HEK293T (cell line): ENCODE data around the gene TECPR1.

Experiments
- CTCF ChIA-PET: fragments of 350-600 bp; formaldehyde crosslinking; extraction: SDS; loops from one replicate; lab custom pipeline; 2021; ENCODE audit warnings: antibody characterized with exemption, inconsistent platforms; lab: Yijun Ruan, JAX
- POLR2A ChIA-PET: fragments of 350-600 bp; formaldehyde crosslinking; extraction: SDS; loops from one replicate; lab custom pipeline; 2020; ENCODE audit warnings: antibody characterized with exemption, inconsistent platforms; lab: Yijun Ruan, JAX
- DNase-seq: peaks from one replicate; pipeline ENCODE4 v3.0.0; 2012; ENCODE audit warnings: mixed read lengths; ENCODE audit errors: extremely low spot score
- ARNT ChIP-seq: fragments of 450-650 bp; IDR thresholded peaks from 2 replicates; pipeline ENCODE4 v1.6.1; 2017; ENCODE audit warnings: mild to moderate bottlenecking
- BHLHE40 ChIP-seq: fragments of 450-650 bp; IDR thresholded peaks from 2 replicates; pipeline ENCODE4 v1.6.1; 2016; ENCODE audit warnings: mild to moderate bottlenecking, moderate library complexity, borderline replicate concordance
- CTBP1 ChIP-seq: fragments of 450-650 bp; IDR thresholded peaks from 2 replicates; pipeline ENCODE4 v1.6.1; 2016; ENCODE audit warnings: borderline replicate concordance
- ELF4 ChIP-seq: fragments of 450-650 bp; IDR thresholded peaks from 2 replicates; pipeline ENCODE4 v1.6.1; 2017; ENCODE audit warnings: antibody characterized with exemption
- FOXA1 ChIP-seq: fragments of 450-650 bp; IDR thresholded peaks from 2 replicates; pipeline ENCODE4 v1.6.1; 2016; ENCODE audit warnings: mild to moderate bottlenecking
- FOXK2 ChIP-seq: fragments of 450-650 bp; IDR thresholded peaks from 2 replicates; pipeline ENCODE4 v1.6.1; 2016; ENCODE audit warnings: mild to moderate bottlenecking
- FOXM1 ChIP-seq: fragments of 450-650 bp; IDR thresholded peaks from 2 replicates; pipeline ENCODE4 v1.6.1; 2017; ENCODE audit warnings: mild to moderate bottlenecking, borderline replicate concordance
- HDGF ChIP-seq: fragments of 450-650 bp; IDR thresholded peaks from 2 replicates; pipeline ENCODE4 v1.6.1; 2017; ENCODE audit warnings: antibody characterized with exemption, borderline replicate concordance
- L3MBTL2 ChIP-seq: fragments of 450-650 bp; conservative IDR thresholded peaks from 2 replicates; pipeline ENCODE4 v1.6.1; 2016; ENCODE audit warnings: mild to moderate bottlenecking
- LEF1 ChIP-seq: fragments of 450-650 bp; IDR thresholded peaks from 2 replicates; pipeline ENCODE4 v1.6.1; 2017; ENCODE audit warnings: mild to moderate bottlenecking, borderline replicate concordance
- NFRKB ChIP-seq: fragments of 450-650 bp; IDR thresholded peaks from 2 replicates; pipeline ENCODE4 v1.6.1; 2016; ENCODE audit warnings: mild to moderate bottlenecking, moderate library complexity
- PKNOX1 ChIP-seq: fragments of 450-650 bp; IDR thresholded peaks from 2 replicates; pipeline ENCODE4 v1.6.1; 2016
- SP1 ChIP-seq: fragments of 450-650 bp; IDR thresholded peaks from 2 replicates; pipeline ENCODE4 v1.6.1; 2017
- SUZ12 ChIP-seq: fragments of 450-650 bp; IDR thresholded peaks from 2 replicates; pipeline ENCODE4 v1.6.1; 2016; ENCODE audit warnings: mild to moderate bottlenecking
- TARDBP ChIP-seq: fragments of 450-650 bp; IDR thresholded peaks from 2 replicates; pipeline ENCODE4 v1.6.1; 2016
- ZNF384 ChIP-seq: fragments of 450-650 bp; IDR thresholded peaks from 2 replicates; pipeline ENCODE4 v1.6.1; 2016

TECPR1 gene

GRCh38 chr7:98217623-98218582, 34.1 kb downstream of the TECPR1 start:
- TF ChIP-seq ELF4 = no peak
- no peak for TF ChIP-seq TARDBP
- no peak for TF ChIP-seq SUZ12
- no peak for TF ChIP-seq ZNF384
- no peak for TF ChIP-seq NFRKB
- no peak for TF ChIP-seq SP1
- TF ChIP-seq LEF1 = no peak
- no peak for TF ChIP-seq FOXM1
- no peak for TF ChIP-seq BHLHE40
- no peak for TF ChIP-seq FOXA1
- no peak for TF ChIP-seq L3MBTL2
- no peak for TF ChIP-seq ARNT
- TF ChIP-seq PKNOX1 = no peak
- no peak for TF ChIP-seq CTBP1
- DNase-seq = no peak
- ChIA-PET POLR2A (no interaction called here), CTCF (interaction anchor here (1.3 kb wide), 1 partner anchor 49 kb away, joined by 3 read pairs; no protein-coding TSS in a partner anchor)

GRCh38 chr7:98216941-98217622, 35.0 kb downstream of the TECPR1 start:
- TF ChIP-seq NFRKB = no peak
- TF ChIP-seq FOXK2 = no peak
- TF ChIP-seq LEF1 = no peak
- TF ChIP-seq SP1 = no peak
- no peak for TF ChIP-seq FOXA1
- TF ChIP-seq FOXM1 = no peak
- TF ChIP-seq BHLHE40 = no peak
- no peak for TF ChIP-seq SUZ12
- TF ChIP-seq ZNF384 = no peak
- no peak for TF ChIP-seq TARDBP
- no peak for TF ChIP-seq CTBP1
- no peak for DNase-seq
- ChIA-PET POLR2A (no interaction called here), CTCF (interaction anchor here (1.3 kb wide), 1 partner anchor 49 kb away, joined by 3 read pairs; no protein-coding TSS in a partner anchor)

DNA sequence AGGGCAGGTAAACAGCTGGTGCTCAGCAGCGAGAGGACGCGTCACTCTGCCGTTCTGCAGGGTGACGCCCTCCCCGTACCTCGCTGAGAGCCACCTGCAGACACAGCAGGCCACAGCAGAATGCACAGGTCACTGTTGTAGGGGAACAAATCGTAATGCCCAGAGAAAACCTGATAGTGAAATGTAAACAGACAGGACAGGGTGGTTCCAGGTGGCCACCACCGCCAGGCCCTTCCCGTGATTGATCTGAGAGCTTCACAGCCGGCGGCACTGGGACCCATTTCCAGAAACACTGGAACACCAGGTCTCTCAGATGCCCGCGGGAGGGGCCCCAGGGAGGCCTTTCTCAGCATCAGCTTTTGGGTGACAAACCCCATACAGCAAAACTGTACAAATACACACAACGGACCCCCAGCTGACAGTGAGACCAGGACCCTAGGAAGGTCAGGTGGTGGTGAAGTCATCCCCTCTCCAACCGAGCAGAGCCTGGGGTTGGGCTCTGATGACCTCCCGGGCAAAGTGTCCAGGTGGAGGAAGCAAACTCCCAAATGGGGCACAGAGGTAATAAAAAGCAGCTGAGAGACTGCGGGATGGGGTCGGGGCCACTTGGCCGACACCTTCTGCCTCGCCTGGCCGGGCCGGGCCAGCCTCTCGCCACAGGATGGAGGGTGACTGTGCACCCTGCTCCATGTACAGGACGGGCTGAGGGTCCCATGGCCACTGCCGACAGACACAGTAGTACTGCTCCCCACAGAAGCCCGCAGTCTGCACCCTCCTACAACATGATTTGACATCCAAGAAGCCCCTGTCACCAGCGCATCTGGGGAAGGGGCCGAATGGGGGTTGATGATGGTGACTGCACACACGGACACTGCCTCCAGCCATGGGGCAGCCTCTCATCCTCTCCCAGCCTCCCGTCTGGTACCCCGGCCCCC, 36.2 kb downstream of the TECPR1 start:
- no peak for TF ChIP-seq FOXK2
- no peak for TF ChIP-seq LEF1
- TF ChIP-seq HDGF = no peak
- TF ChIP-seq FOXA1 = no peak
- TF ChIP-seq NFRKB = no peak
- TF ChIP-seq PKNOX1 = no peak
- no peak for TF ChIP-seq L3MBTL2
- no peak for TF ChIP-seq ZNF384
- TF ChIP-seq ARNT = no peak
- TF ChIP-seq SP1 = no peak
- TF ChIP-seq SUZ12 = no peak
- TF ChIP-seq ELF4 = no peak
- TF ChIP-seq TARDBP = no peak
- DNase-seq = no peak
- ChIA-PET CTCF (no interaction called here), POLR2A (no interaction called here)

GRCh38 chr7:98214811-98215321, 37.2 kb downstream of the TECPR1 start:
- TF ChIP-seq CTBP1 = no peak
- no peak for TF ChIP-seq ZNF384
- no peak for TF ChIP-seq SP1
- no peak for TF ChIP-seq FOXM1
- TF ChIP-seq BHLHE40 = no peak
- no peak for TF ChIP-seq NFRKB
- TF ChIP-seq ARNT = no peak
- no peak for TF ChIP-seq FOXA1
- TF ChIP-seq HDGF = no peak
- no peak for TF ChIP-seq TARDBP
- no peak for TF ChIP-seq L3MBTL2
- no peak for TF ChIP-seq FOXK2
- TF ChIP-seq PKNOX1 = no peak
- no peak for TF ChIP-seq ELF4
- no peak for TF ChIP-seq SUZ12
- no peak for TF ChIP-seq LEF1
- no peak for DNase-seq
- POLR2A ChIA-PET = no interaction called here
- CTCF ChIA-PET = interaction anchor here (1.1 kb wide), 1 partner anchor 193 kb away, joined by 3 read pairs; no protein-coding TSS in a partner anchor
